ENCODE results near the gene FGF4.

Gene FGF4

GRCh38 chr11:69775163-69775755 is at the start of gene FGF4:
FGF4 (minus strand) TSS chr11:69775341; CDS start chr11:69775084, 257 bp downstream.
- Mint-ChIP-seq H3K9me3 (no peaks in the 10 kb centered on the region), H3K27me3 (peaks cover 26% of the 10 kb centered on the region), H3K4me3 (no peak within 1 kb of the TSS)

GRCh38 chr11:69823641-69824265 is 48.6 kb upstream of the FGF4 start:
- no peak for ATAC-seq
- Mint-ChIP-seq H3K27ac (no peak overlapping the region), H3K9me3 (no peaks in the 10 kb centered on the region), H3K36me3 (no peaks in the 10 kb centered on the region), H3K27me3 (peaks cover 67% of the 10 kb centered on the region), H3K4me1 (no peaks in the 10 kb centered on the region), H3K4me3 (no peak overlapping the region)

More at GRCh38 chr11:69775163-69775755, at the start of gene FGF4:
- no peak for ATAC-seq
- no peaks in the 10 kb centered on the region for H3K4me1 Mint-ChIP-seq
- no peak within 1 kb of the TSS for H3K27ac Mint-ChIP-seq
- H3K36me3 Mint-ChIP-seq, result no peaks in the 10 kb centered on the region

DNA sequence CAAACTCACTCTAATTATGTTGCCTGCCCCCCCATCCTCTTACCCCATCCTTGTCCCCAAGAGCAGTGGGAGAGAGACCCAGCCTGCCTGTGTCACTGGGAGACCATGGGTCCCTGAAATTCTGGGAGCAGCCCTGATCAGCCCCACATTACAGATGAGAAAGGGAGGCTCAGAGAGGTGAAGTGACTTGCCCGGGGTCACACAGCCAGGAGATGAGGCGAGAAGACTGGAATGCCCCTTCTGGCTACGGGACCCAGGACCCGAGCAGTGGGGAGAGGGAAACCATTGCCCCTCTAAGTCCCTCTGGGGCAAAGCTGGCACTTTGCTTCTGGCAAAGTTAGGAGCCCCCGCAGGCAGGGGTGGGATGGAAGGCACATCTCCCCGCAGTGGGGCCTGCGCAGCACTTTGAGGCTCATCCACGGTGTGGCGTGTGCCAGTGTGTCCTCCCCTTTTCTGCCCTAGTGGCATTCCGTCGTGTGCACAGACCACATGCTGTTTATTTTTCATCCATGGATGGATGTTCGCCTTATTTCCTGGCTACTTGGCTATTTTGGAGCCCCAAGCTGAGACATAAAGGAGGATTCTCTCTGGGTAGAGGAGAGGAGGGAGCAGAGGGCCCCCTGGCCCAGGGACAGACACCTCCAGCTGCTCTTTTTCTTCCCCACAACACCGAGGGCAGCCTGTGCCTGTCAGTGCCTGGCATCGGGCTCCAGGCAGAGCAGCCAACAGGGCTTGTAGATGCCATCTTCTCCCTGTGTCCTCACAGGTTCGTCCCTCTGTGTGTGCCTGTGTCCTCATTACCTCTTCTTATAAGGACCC is 47.7 kb upstream of the FGF4 start:
- no peak for ATAC-seq
- Mint-ChIP-seq H3K4me1 (no peaks in the 10 kb centered on the region), H3K27me3 (peaks cover 67% of the 10 kb centered on the region), H3K9me3 (no peaks in the 10 kb centered on the region), H3K4me3 (no peak overlapping the region), H3K36me3 (no peaks in the 10 kb centered on the region), H3K27ac (no peak overlapping the region)

- H3K27me3 Mint-ChIP-seq, result peaks cover 70% of the 10 kb centered on the region
Measured at GRCh38 chr11:69821511-69822040, 46.4 kb upstream of the FGF4 start.

GRCh38 chr11:69820441-69820840 is 45.3 kb upstream of the FGF4 start:
- Mint-ChIP-seq H3K9me3 (no peaks in the 10 kb centered on the region), H3K27ac (no peak overlapping the region), H3K4me3 (no peak overlapping the region), H3K4me1 (no peaks in the 10 kb centered on the region), H3K27me3 (peaks cover 70% of the 10 kb centered on the region), H3K36me3 (no peaks in the 10 kb centered on the region)
- ATAC-seq, result no peak

More at GRCh38 chr11:69821511-69822040, 46.4 kb upstream of the FGF4 start:
- Mint-ChIP-seq H3K4me3 (no peak overlapping the region), H3K36me3 (no peaks in the 10 kb centered on the region), H3K9me3 (no peaks in the 10 kb centered on the region), H3K4me1 (no peaks in the 10 kb centered on the region), H3K27ac (no peak overlapping the region)
- no peak for ATAC-seq

- H3K4me1 Mint-ChIP-seq, result no peaks in the 10 kb centered on the region
- no peak for ATAC-seq
- no peaks in the 10 kb centered on the region for H3K9me3 Mint-ChIP-seq
- no peak overlapping the region for H3K27ac Mint-ChIP-seq
- no peaks in the 10 kb centered on the region for H3K36me3 Mint-ChIP-seq
- peaks cover 76% of the 10 kb centered on the region for H3K27me3 Mint-ChIP-seq
- no peak overlapping the region for H3K4me3 Mint-ChIP-seq
Measured at GRCh38 chr11:69819541-69820070, 44.5 kb upstream of the FGF4 start.

- Mint-ChIP-seq H3K27me3 (peaks cover 76% of the 10 kb centered on the region), H3K27ac (no peak within 1 kb of the TSS), H3K4me1 (no peaks in the 10 kb centered on the region), H3K9me3 (peaks cover 3% of the 10 kb centered on the region), H3K4me3 (no peak within 1 kb of the TSS), H3K36me3 (no peaks in the 10 kb centered on the region)
- no peak for ATAC-seq
Measured at GRCh38 chr11:69818603-69819441, 43.7 kb upstream of the FGF4 start, which contains the start of gene FGF3. FGF3 (minus strand) TSS chr11:69819416; CDS start chr11:69818933, 483 bp downstream.

DNA sequence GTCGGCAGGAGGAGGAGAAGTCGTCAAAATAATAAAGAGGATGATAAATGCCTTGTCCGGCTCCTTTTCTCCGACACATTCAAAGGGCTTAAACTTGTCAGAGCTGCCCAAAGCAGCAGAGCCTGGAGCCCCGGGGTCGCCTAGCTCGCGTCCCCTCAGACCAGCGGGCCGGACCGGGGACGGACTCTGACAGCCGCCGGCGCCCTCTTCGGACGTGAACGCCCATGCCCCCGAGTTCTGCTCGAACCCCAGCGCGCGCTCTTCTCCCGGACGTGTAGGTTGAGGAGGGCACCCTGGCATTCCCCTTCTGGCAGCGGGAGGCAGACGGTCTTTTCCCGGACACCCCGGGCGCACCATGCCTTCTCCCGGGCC is 43.1 kb upstream of the FGF4 start:
- Mint-ChIP-seq H3K9me3 (peaks cover 4% of the 10 kb centered on the region), H3K27ac (no peak overlapping the region), H3K27me3 (peaks cover 76% of the 10 kb centered on the region), H3K36me3 (no peaks in the 10 kb centered on the region), H3K4me1 (no peaks in the 10 kb centered on the region), H3K4me3 (no peak overlapping the region)
- ATAC-seq, result no peak

DNA sequence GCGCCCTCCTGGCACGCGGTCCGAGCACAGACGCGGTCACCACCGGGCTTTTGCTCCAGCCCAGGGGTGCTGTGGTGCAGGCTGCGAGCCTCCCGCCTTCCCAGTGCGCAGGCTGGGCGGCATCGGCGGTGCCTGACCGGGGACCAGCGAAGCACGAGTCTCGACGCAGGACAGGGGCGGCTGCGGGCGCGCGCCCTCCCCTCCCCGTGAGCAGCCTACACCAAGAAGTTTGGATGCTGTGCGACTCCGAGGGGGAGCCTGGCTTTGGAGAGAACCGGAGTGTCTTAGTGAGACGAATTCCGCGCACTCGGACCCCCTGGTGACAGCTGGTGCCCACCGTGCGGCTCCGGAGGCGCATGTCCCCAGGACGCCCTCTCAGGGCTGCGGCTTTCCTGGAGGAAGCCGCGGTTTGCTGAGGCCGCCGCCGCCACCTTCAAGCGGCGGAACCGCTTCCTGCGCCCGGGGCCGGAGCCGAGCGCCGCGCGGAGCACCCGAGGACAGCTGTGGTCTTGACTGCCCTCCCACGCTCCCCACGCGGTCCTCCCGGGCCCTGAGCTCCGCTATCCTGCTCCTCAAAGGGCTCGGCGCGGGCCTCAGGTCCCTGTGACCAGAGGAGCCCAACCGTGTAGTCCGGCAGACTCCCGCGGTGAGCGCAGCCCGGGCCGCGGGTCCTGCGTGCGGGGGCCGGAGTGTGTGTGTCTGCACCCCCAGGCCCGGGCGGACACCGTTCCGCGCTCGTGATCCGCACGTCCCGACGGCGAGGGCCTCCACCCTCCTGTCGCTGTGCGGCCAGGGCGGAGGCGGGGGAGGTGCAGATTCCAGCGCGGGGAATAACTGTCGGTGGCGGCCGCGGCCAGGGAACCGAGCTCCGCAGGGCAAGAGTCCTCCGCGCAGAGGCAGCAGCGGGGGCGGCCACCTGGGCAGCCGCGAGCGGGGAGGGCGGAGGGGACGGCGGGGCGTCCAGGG is 42.4 kb upstream of the FGF4 start:
- no peak for ATAC-seq
- Mint-ChIP-seq H3K9me3 (peaks cover 4% of the 10 kb centered on the region), H3K4me3 (no peak overlapping the region), H3K27ac (no peak overlapping the region), H3K4me1 (no peaks in the 10 kb centered on the region), H3K27me3 (peaks cover 76% of the 10 kb centered on the region), H3K36me3 (no peaks in the 10 kb centered on the region)

DNA sequence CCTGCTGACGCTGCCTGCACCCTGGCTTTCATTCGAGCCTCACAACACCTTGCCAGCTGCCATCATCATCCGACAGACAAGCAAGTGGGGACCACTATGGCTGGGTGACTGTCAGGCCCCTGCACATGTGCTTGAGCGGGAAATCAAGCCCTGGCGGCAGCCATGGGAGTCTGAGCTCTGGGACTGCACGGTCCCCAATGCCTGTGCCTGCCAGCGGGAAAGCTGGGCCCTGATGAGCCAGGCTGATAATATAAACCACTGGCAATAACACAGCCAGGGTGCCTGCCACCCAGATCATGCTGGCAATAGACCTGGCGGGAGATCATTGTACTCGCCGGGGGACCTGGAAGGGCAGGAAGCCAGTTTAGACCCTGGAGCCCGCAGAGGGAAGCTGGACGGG is 41.5 kb upstream of the FGF4 start:
- H3K4me3 Mint-ChIP-seq, result no peak overlapping the region
- no peak overlapping the region for H3K27ac Mint-ChIP-seq
- H3K27me3 Mint-ChIP-seq, result peaks cover 70% of the 10 kb centered on the region
- H3K4me1 Mint-ChIP-seq, result no peaks in the 10 kb centered on the region
- H3K9me3 Mint-ChIP-seq, result peaks cover 4% of the 10 kb centered on the region
- no peak for ATAC-seq
- H3K36me3 Mint-ChIP-seq, result no peaks in the 10 kb centered on the region

DNA sequence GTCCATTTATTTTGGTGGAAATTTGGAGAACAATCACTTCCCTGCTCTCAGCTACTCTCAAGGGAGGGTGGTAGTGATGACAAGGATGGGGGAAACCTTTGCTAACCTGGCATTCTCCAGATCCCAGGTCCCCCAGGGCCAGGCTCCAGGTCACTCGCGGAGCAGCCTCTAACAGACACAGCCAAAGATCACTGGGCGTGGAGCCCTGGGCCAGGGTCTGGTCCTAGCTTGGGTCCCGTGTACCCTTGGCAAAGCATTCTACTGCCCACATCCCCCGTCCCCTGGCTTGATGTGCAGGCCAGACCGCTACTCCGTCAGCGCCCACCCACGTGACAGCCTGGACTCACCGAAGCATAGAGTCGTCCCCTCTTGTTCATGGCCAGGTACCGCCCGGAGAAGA is 40.8 kb upstream of the FGF4 start:
- H3K4me1 Mint-ChIP-seq, result no peaks in the 10 kb centered on the region
- H3K27me3 Mint-ChIP-seq, result peaks cover 70% of the 10 kb centered on the region
- H3K4me3 Mint-ChIP-seq, result no peak overlapping the region

GRCh38 chr11:69814902-69815301 is 39.8 kb upstream of the FGF4 start:
- no peak overlapping the region for H3K27ac Mint-ChIP-seq
- H3K27me3 Mint-ChIP-seq, result peaks cover 66% of the 10 kb centered on the region
- H3K4me1 Mint-ChIP-seq, result no peaks in the 10 kb centered on the region
- peaks cover 4% of the 10 kb centered on the region for H3K9me3 Mint-ChIP-seq
- no peaks in the 10 kb centered on the region for H3K36me3 Mint-ChIP-seq
- no peak for ATAC-seq
- H3K4me3 Mint-ChIP-seq, result no peak overlapping the region

More for the DNA sequence above, 40.8 kb upstream of the FGF4 start:
- H3K36me3 Mint-ChIP-seq, result no peaks in the 10 kb centered on the region
- H3K9me3 Mint-ChIP-seq, result peaks cover 4% of the 10 kb centered on the region
- ATAC-seq, result no peak
- no peak overlapping the region for H3K27ac Mint-ChIP-seq

DNA sequence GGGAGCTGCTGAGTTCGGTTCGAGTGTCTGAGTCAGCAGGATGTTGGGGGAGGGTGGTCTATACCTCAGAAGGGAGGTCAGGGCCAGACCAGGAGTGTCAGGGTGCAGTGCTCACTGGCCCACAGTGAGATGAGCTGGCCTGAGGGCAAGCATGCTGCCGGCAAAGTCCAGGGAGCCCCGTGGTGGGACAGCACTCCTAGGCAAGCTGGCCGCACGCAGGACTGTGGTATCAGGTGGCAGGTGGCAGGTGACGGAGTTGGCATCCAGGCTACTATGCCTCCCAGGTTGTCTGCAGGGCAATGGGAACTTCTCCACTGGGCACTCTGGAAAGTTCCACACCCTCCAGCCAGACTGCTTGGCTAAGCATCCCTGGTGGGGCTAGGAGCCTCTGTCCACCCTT is 39.3 kb upstream of the FGF4 start:
- no peaks in the 10 kb centered on the region for H3K4me1 Mint-ChIP-seq
- no peak for ATAC-seq
- peaks cover 66% of the 10 kb centered on the region for H3K27me3 Mint-ChIP-seq
- no peaks in the 10 kb centered on the region for H3K36me3 Mint-ChIP-seq
- H3K4me3 Mint-ChIP-seq, result no peak overlapping the region
- H3K9me3 Mint-ChIP-seq, result peaks cover 4% of the 10 kb centered on the region
- no peak overlapping the region for H3K27ac Mint-ChIP-seq

- ATAC-seq, result no peak
- Mint-ChIP-seq H3K27ac (no peak overlapping the region), H3K4me3 (no peak overlapping the region), H3K27me3 (peaks cover 69% of the 10 kb centered on the region), H3K4me1 (no peaks in the 10 kb centered on the region), H3K36me3 (no peaks in the 10 kb centered on the region), H3K9me3 (peaks cover 4% of the 10 kb centered on the region)
Measured at GRCh38 chr11:69813839-69814238, 38.7 kb upstream of the FGF4 start.
